ENCODE data around the gene THBD.

DNA sequence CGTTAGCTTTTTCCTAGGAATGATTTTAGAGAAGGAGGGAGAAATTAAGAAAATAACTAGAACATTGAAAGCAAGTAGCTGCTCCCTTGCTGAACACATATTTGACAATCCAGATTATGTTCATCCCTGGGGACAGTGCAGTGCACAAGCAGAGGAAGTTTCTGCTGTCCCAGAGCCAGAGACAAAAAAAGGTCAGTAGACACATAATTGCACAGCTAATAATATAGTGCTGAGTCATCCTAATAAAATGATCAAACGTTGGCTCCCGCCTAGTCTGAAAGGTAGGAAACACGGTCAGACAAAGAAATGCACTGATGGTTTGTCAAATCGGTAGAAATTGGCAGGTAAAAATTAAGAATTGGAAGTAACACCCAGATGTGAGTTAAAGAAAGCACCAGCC is 36.0 kb downstream of the THBD start:
- TF ChIP-seq, protein P1, sequence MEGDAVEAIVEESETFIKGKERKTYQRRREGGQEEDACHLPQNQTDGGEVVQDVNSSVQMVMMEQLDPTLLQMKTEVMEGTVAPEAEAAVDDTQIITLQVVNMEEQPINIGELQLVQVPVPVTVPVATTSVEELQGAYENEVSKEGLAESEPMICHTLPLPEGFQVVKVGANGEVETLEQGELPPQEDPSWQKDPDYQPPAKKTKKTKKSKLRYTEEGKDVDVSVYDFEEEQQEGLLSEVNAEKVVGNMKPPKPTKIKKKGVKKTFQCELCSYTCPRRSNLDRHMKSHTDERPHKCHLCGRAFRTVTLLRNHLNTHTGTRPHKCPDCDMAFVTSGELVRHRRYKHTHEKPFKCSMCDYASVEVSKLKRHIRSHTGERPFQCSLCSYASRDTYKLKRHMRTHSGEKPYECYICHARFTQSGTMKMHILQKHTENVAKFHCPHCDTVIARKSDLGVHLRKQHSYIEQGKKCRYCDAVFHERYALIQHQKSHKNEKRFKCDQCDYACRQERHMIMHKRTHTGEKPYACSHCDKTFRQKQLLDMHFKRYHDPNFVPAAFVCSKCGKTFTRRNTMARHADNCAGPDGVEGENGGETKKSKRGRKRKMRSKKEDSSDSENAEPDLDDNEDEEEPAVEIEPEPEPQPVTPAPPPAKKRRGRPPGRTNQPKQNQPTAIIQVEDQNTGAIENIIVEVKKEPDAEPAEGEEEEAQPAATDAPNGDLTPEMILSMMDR (IDR thresholded peaks at IDR 0.05; ENCODE audit: low read depth, low read length), result no peak
- TF ChIP-seq POLR2A (IDR thresholded peaks at IDR 0.05; ENCODE audit: extremely low read depth, insufficient read length), result no peak
- TF ChIP-seq, protein P2, sequence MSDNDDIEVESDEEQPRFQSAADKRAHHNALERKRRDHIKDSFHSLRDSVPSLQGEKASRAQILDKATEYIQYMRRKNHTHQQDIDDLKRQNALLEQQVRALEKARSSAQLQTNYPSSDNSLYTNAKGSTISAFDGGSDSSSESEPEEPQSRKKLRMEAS (IDR thresholded peaks at IDR 0.05; ENCODE audit: low read depth, low read length), result no peak

Data from NB4 (cell line).